Stimulated activated naive B cell treated with anti-CD40 and anti-IgM and Interleukin-4, amounts not matched to agents 10 μg/mL and 1 μg/mL and 100 μg/mL, for 72 hours (primary cell): Measurements from ENCODE around the gene XXYLT1.

Source experiments
- ATAC-seq, 2 donors: fragments of 150-1000 bp; cut with Tn5 transposase; replicated peaks; 2 replicates each; pipeline ENCODE4 v1.10.0; 2021; ENCODE audit warnings: moderate library complexity in 1 of 2
- DNase-seq: peaks from one replicate; pipeline ENCODE4 v3.0.0; 2021
- H3K27ac Mint-ChIP-seq: one replicate; pipeline ENCODE4 v1.8.0; 2022; ENCODE audit warnings: mild to moderate bottlenecking, mixed read lengths
- H3K27me3 Mint-ChIP-seq, 2 donors: one replicate each; pipeline ENCODE4 v1.8.0; 2022; ENCODE audit warnings: mixed read lengths in 2 of 2
- H3K36me3 Mint-ChIP-seq, 2 donors: one replicate each; pipeline ENCODE4 v1.8.0; 2022; ENCODE audit warnings: mixed read lengths in 2 of 2, mild to moderate bottlenecking in 1 of 2
- H3K4me1 Mint-ChIP-seq, 2 donors: one replicate each; pipeline ENCODE4 v1.8.0; 2022; ENCODE audit warnings: mixed read lengths in 2 of 2, mild to moderate bottlenecking in 1 of 2
- H3K4me3 Mint-ChIP-seq, 2 donors: one replicate each; pipeline ENCODE4 v1.8.0; 2022; ENCODE audit warnings: mild to moderate bottlenecking in 2 of 2, mixed read lengths in 2 of 2, moderate library complexity in 1 of 2
- H3K9me3 Mint-ChIP-seq, 2 donors: one replicate each; pipeline ENCODE4 v1.8.0; 2022; ENCODE audit warnings: mixed read lengths in 2 of 2, mild to moderate bottlenecking in 1 of 2

Gene XXYLT1

GRCh38 chr3:195165790-195166189 lies 105.2 kb downstream of the XXYLT1 start:
- peaks cover 26 to 30% of the 10 kb centered on the region in 2 donors for H3K4me1 Mint-ChIP-seq
- no peaks in the 10 kb centered on the region for H3K27me3 Mint-ChIP-seq
- H3K27ac Mint-ChIP-seq: no peak overlapping the region

GRCh38 chr3:195165265-195165609 lies 105.7 kb downstream of the XXYLT1 start:
- ATAC-seq: no peak
- Mint-ChIP-seq H3K36me3 (peaks cover 0 to 3% of the 10 kb centered on the region in 2 donors), H3K27me3 (no peaks in the 10 kb centered on the region), H3K9me3 (peaks cover 0 to 3% of the 10 kb centered on the region in 2 donors), H3K4me1 (peaks cover 31 to 36% of the 10 kb centered on the region in 2 donors), H3K4me3 (no peak overlapping the region), H3K27ac (no peak overlapping the region)
- no peak for DNase-seq

More at GRCh38 chr3:195165790-195166189, 105.2 kb downstream of the XXYLT1 start:
- Mint-ChIP-seq H3K36me3 (peaks cover 0 to 3% of the 10 kb centered on the region in 2 donors), H3K9me3 (peaks cover 0 to 3% of the 10 kb centered on the region in 2 donors), H3K4me3 (no peak overlapping the region)
- DNase-seq: no peak
- ATAC-seq: peak in 1 of 2 donors; percentile 60

GRCh38 chr3:195164573-195165264 lies 106.2 kb downstream of the XXYLT1 start:
- Mint-ChIP-seq H3K4me3 (no peak overlapping the region), H3K4me1 (peaks cover 36 to 41% of the 10 kb centered on the region in 2 donors), H3K27ac (no peak overlapping the region), H3K27me3 (no peaks in the 10 kb centered on the region), H3K9me3 (peaks cover 0 to 3% of the 10 kb centered on the region in 2 donors), H3K36me3 (peaks cover 0 to 3% of the 10 kb centered on the region in 2 donors)
- DNase-seq (no peak), ATAC-seq (no peak)

- Mint-ChIP-seq H3K27me3 (no peaks in the 10 kb centered on the region), H3K36me3 (peaks cover 0 to 3% of the 10 kb centered on the region in 2 donors), H3K4me1 (peaks cover 41 to 47% of the 10 kb centered on the region in 2 donors), H3K4me3 (no peak overlapping the region), H3K9me3 (peaks cover 0 to 3% of the 10 kb centered on the region in 2 donors), H3K27ac (peak overlapping the region; percentile 9)
- ATAC-seq (no peak), DNase-seq (no peak)
These were observed 107.0 kb downstream of the XXYLT1 start for GRCh38 chr3:195163719-195164572.

GRCh38 chr3:195162816-195163215 lies 108.1 kb downstream of the XXYLT1 start:
- Mint-ChIP-seq H3K27me3 (no peaks in the 10 kb centered on the region), H3K4me1 (peaks cover 46 to 58% of the 10 kb centered on the region in 2 donors), H3K9me3 (peaks cover 0 to 3% of the 10 kb centered on the region in 2 donors), H3K4me3 (no peak overlapping the region), H3K36me3 (peaks cover 0 to 3% of the 10 kb centered on the region in 2 donors), H3K27ac (no peak overlapping the region)
- ATAC-seq (no peak), DNase-seq (no peak)

- Mint-ChIP-seq H3K4me3 (peak overlapping the region; percentile 16 to 17), H3K36me3 (peaks cover 0 to 3% of the 10 kb centered on the region in 2 donors), H3K27me3 (no peaks in the 10 kb centered on the region), H3K9me3 (peaks cover 0 to 3% of the 10 kb centered on the region in 2 donors), H3K27ac (peak overlapping the region; percentile 22), H3K4me1 (peaks cover 52 to 65% of the 10 kb centered on the region in 2 donors)
- ATAC-seq: peak; percentile 38 to 64
- DNase-seq: no peak
These were observed 108.8 kb downstream of the XXYLT1 start for GRCh38 chr3:195162033-195162669.

GRCh38 chr3:195160908-195161434 lies 110.0 kb downstream of the XXYLT1 start:
- no peak overlapping the region for H3K27ac Mint-ChIP-seq
- no peak for DNase-seq
- peak in 1 of 2 donors; percentile 23 for ATAC-seq
- H3K9me3 Mint-ChIP-seq: peaks cover 0 to 3% of the 10 kb centered on the region in 2 donors
- H3K36me3 Mint-ChIP-seq: peaks cover 2 to 3% of the 10 kb centered on the region in 2 donors
- H3K4me1 Mint-ChIP-seq: peaks cover 63 to 74% of the 10 kb centered on the region in 2 donors
- H3K27me3 Mint-ChIP-seq: no peaks in the 10 kb centered on the region
- no peak overlapping the region for H3K4me3 Mint-ChIP-seq

GRCh38 chr3:195160257-195160898 lies 110.6 kb downstream of the XXYLT1 start:
- H3K4me3 Mint-ChIP-seq: peak overlapping the region in 1 of 2 donors; percentile 45
- no peaks in the 10 kb centered on the region for H3K27me3 Mint-ChIP-seq
- H3K9me3 Mint-ChIP-seq: peaks cover 0 to 3% of the 10 kb centered on the region in 2 donors
- DNase-seq (no peak), ATAC-seq (no peak)
- no peak overlapping the region for H3K27ac Mint-ChIP-seq
- peaks cover 3 to 6% of the 10 kb centered on the region in 2 donors for H3K36me3 Mint-ChIP-seq
- H3K4me1 Mint-ChIP-seq: peaks cover 65 to 76% of the 10 kb centered on the region in 2 donors

- H3K9me3 Mint-ChIP-seq: peaks cover 0 to 3% of the 10 kb centered on the region in 2 donors
- DNase-seq (no peak), ATAC-seq (no peak)
- H3K4me1 Mint-ChIP-seq: peaks cover 66 to 77% of the 10 kb centered on the region in 2 donors
- H3K4me3 Mint-ChIP-seq: no peak overlapping the region
- peaks cover 3 to 7% of the 10 kb centered on the region in 2 donors for H3K36me3 Mint-ChIP-seq
- no peaks in the 10 kb centered on the region for H3K27me3 Mint-ChIP-seq
- H3K27ac Mint-ChIP-seq: no peak overlapping the region
These were observed 111.2 kb downstream of the XXYLT1 start for GRCh38 chr3:195159814-195160165.

GRCh38 chr3:195159117-195159813 lies 111.7 kb downstream of the XXYLT1 start:
- Mint-ChIP-seq H3K27me3 (no peaks in the 10 kb centered on the region), H3K4me1 (peaks cover 71 to 82% of the 10 kb centered on the region in 2 donors), H3K4me3 (no peak overlapping the region), H3K27ac (no peak overlapping the region), H3K9me3 (peaks cover 0 to 1% of the 10 kb centered on the region in 2 donors), H3K36me3 (peaks cover 5 to 10% of the 10 kb centered on the region in 2 donors)
- ATAC-seq: no peak
- DNase-seq: no peak

- H3K36me3 Mint-ChIP-seq: peaks cover 5 to 16% of the 10 kb centered on the region in 2 donors
- no peaks in the 10 kb centered on the region for H3K27me3 Mint-ChIP-seq
- no peak overlapping the region for H3K4me3 Mint-ChIP-seq
- H3K9me3 Mint-ChIP-seq: no peaks in the 10 kb centered on the region
- H3K4me1 Mint-ChIP-seq: peaks cover 78 to 85% of the 10 kb centered on the region in 2 donors
- no peak for DNase-seq
- peak overlapping the region; percentile 15 for H3K27ac Mint-ChIP-seq
- ATAC-seq: no peak
These were observed 114.6 kb downstream of the XXYLT1 start for GRCh38 chr3:195156286-195156890.

GRCh38 chr3:195155570-195156241 lies 115.3 kb downstream of the XXYLT1 start:
- peaks cover 75 to 82% of the 10 kb centered on the region in 2 donors for H3K4me1 Mint-ChIP-seq
- H3K9me3 Mint-ChIP-seq: no peaks in the 10 kb centered on the region
- DNase-seq (no peak), ATAC-seq (no peak)
- peak overlapping the region; percentile 31 for H3K27ac Mint-ChIP-seq
- H3K27me3 Mint-ChIP-seq: no peaks in the 10 kb centered on the region
- no peak overlapping the region for H3K4me3 Mint-ChIP-seq
- peaks cover 5 to 19% of the 10 kb centered on the region in 2 donors for H3K36me3 Mint-ChIP-seq
